ENCODE results near the gene PRIM2.
"Not testable (repeated sequence)": the region's sequence is repeated elsewhere in the genome, so short reads cannot be mapped to it uniquely, and the experiment has no call there.

DNA sequence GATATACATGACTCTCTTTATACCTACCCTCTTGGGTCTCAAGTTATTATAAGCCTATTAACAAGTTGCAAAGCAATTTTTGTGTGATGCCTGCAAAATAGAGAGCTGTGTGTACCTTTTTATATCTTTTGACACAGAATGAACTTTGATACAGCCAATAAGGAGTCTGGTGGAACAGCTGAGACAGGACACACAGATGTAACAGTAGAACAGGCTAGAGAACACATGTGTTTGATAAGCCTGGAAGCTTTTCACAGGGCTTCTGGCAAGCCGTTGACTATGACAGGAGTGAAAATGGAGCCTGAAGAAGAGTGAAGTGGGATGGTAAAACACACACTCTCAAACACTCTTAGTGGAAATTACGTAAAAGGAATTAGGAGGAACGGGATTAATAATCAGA is 25.9 kb downstream of the PRIM2 start:
- TF ChIP-seq ZNF274 (IDR thresholded peaks at IDR 0.05; ENCODE audit: low read depth, low read length); SUZ12 (IDR thresholded peaks at IDR 0.05; ENCODE audit: extremely low read depth, insufficient read depth, insufficient read length): not testable (repeated sequence)

Data from NT2/D1 (cell line).